Measurements from ENCODE around the gene CAMKMT.

Gene CAMKMT

GRCh38 chr2:44706681-44707553, 345.2 kb downstream of the CAMKMT start:
- no peak for DNase-seq

- no peak for DNase-seq
Observed at GRCh38 chr2:44707945-44708660, 346.4 kb downstream of the CAMKMT start.

- no peak for DNase-seq
Observed at GRCh38 chr2:44708661-44709000, 346.9 kb downstream of the CAMKMT start.

- DNase-seq, result no peak
Observed at GRCh38 chr2:44713170-44713569, 351.4 kb downstream of the CAMKMT start.

GRCh38 chr2:44715671-44716081, 353.9 kb downstream of the CAMKMT start:
- DNase-seq, result no peak

GRCh38 chr2:44716131-44716530, 354.4 kb downstream of the CAMKMT start:
- DNase-seq, result no peak

GRCh38 chr2:44718431-44718830, 356.7 kb downstream of the CAMKMT start:
- no peak for DNase-seq

GRCh38 chr2:44719562-44719961, 357.8 kb downstream of the CAMKMT start:
- DNase-seq, result no peak

- no peak for DNase-seq
Observed at GRCh38 chr2:44722026-44722625, 360.4 kb downstream of the CAMKMT start.

GRCh38 chr2:44723921-44724320, 362.2 kb downstream of the CAMKMT start:
- no peak for DNase-seq

- DNase-seq, result no peak
Observed at GRCh38 chr2:44730593-44730992, 368.8 kb downstream of the CAMKMT start.

- no peak for DNase-seq
Observed at GRCh38 chr2:44731505-44731904, 369.8 kb downstream of the CAMKMT start.

GRCh38 chr2:44736270-44736942, 374.7 kb downstream of the CAMKMT start:
- DNase-seq, result no peak

GRCh38 chr2:44740678-44741077, 378.9 kb downstream of the CAMKMT start:
- DNase-seq, result no peak

GRCh38 chr2:44741507-44741906, 379.8 kb downstream of the CAMKMT start:
- no peak for DNase-seq

GRCh38 chr2:44742057-44742456, 380.3 kb downstream of the CAMKMT start:
- no peak for DNase-seq

- no peak for DNase-seq
Observed at GRCh38 chr2:44743473-44743872, 381.7 kb downstream of the CAMKMT start.

- no peak for DNase-seq
Observed at GRCh38 chr2:44744961-44745892, 383.5 kb downstream of the CAMKMT start.

GRCh38 chr2:44745922-44746766, 384.4 kb downstream of the CAMKMT start:
- DNase-seq, result no peak

GRCh38 chr2:44746856-44747615, 385.3 kb downstream of the CAMKMT start:
- no peak for DNase-seq

Measured in stimulated activated naive CD4-positive, alpha-beta T cell (primary cell).